Breast epithelium (tissue), 4 donors: Measurements from ENCODE around the gene KCNS3. TPM values are rescaled to one million over a fixed set of nuclear protein-coding genes. Genes with fewer than 3 reads are reported as not detected.

Source experiments
- DNase-seq, 2 donors: peaks; one replicate each; pipeline ENCODE4 v3.0.0-alpha.2; 2019; ENCODE audit warnings: low spot score in 2 of 2
- H3K27ac ChIP-seq, 2 donors: fragments of 200-600 bp; sonication (generic) in 1 of 2; one replicate each; pipeline ENCODE4 v1.5.1; 2016 to 2019; ENCODE audit warnings: mild to moderate bottlenecking in 1 of 2
- H3K27me3 ChIP-seq, 2 donors: fragments of 200-600 bp; sonication (generic) in 1 of 2; one replicate each; pipeline versions ENCODE4 v1.5.1 to v1.6.0; 2017 to 2019; ENCODE audit warnings: control low read depth in 1 of 2, mild to moderate bottlenecking in 1 of 2
- H3K36me3 ChIP-seq: fragments of 200-600 bp; one replicate; pipeline ENCODE4 v1.5.1; 2019
- H3K4me1 ChIP-seq, 2 donors: fragments of 200-600 bp; sonication (generic); one replicate each; pipeline ENCODE4 v1.5.1; 2016 to 2019; ENCODE audit warnings: control low read depth in 1 of 2
- H3K4me3 ChIP-seq, 3 donors: fragments of 200-600 bp; sonication (generic); 1 replicate in 2 of 3; 2 replicates in 1 of 3; pipeline ENCODE4 v1.5.1; 2016 to 2019; ENCODE audit warnings: mild to moderate bottlenecking in 3 of 3, moderate library complexity in 2 of 3
- H3K9me3 ChIP-seq, 2 donors: fragments of 200-600 bp; sonication (generic) in 1 of 2; one replicate each; pipeline ENCODE4 v1.5.1; 2016 to 2019; ENCODE audit warnings: control low read depth in 1 of 2
- POLR2A ChIP-seq: fragments of 450-650 bp; IDR thresholded peaks from one replicate; pipeline ENCODE4 v1.6.1; 2016; ENCODE audit warnings: antibody characterized with exemption, mild to moderate bottlenecking, moderate library complexity
- POLR2AphosphoS5 ChIP-seq, 3 donors: sonication (generic); formaldehyde crosslinking; IDR thresholded peaks; one replicate each; pipeline ENCODE4 v1.6.1; 2017; ENCODE audit warnings: antibody characterized with exemption in 3 of 3
- intact Hi-C: fragments of 100-400 bp; cut with DNase I; formaldehyde crosslinking; loops from one replicate; pipeline ENCODE4 v1.15.1; 2023; ENCODE audit warnings: low total_unique reads
- total RNA-seq, 3 donors: library from RNA; depleted of rRNA; stranded (reverse); fragments of >200 nt; gene quantifications; one replicate each; pipeline ENCODE4 v1.1.0, GENCODE V29; 2016
- TF ChIP-seq, protein P1 (sequence below), 3 donors: fragments of 450-650 bp; IDR thresholded peaks; one replicate each; pipeline ENCODE4 v1.5.1; 2016 to 2017; ENCODE audit warnings: antibody characterized with exemption in 3 of 3, mild to moderate bottlenecking in 3 of 3, moderate library complexity in 3 of 3

The KCNS3 gene
- total RNA-seq, 3 donors from 2014 or later: 16.0 to 76.4 (median 61.6) TPM

- intact Hi-C loops: no loop called here
- H3K27ac ChIP-seq: no peak overlapping the region
- no peak overlapping the region for H3K4me3 ChIP-seq
- H3K27me3 ChIP-seq: no peaks in the 10 kb centered on the region
- TF ChIP-seq POLR2A: no peak
- TF ChIP-seq POLR2AphosphoS5 (IDR thresholded peaks at IDR 0.05): no peak
- TF ChIP-seq, protein P1, sequence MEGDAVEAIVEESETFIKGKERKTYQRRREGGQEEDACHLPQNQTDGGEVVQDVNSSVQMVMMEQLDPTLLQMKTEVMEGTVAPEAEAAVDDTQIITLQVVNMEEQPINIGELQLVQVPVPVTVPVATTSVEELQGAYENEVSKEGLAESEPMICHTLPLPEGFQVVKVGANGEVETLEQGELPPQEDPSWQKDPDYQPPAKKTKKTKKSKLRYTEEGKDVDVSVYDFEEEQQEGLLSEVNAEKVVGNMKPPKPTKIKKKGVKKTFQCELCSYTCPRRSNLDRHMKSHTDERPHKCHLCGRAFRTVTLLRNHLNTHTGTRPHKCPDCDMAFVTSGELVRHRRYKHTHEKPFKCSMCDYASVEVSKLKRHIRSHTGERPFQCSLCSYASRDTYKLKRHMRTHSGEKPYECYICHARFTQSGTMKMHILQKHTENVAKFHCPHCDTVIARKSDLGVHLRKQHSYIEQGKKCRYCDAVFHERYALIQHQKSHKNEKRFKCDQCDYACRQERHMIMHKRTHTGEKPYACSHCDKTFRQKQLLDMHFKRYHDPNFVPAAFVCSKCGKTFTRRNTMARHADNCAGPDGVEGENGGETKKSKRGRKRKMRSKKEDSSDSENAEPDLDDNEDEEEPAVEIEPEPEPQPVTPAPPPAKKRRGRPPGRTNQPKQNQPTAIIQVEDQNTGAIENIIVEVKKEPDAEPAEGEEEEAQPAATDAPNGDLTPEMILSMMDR (IDR thresholded peaks at IDR 0.05): no peak
- no peaks in the 10 kb centered on the region for H3K36me3 ChIP-seq
- no peaks in the 10 kb centered on the region for H3K9me3 ChIP-seq
- no peaks in the 10 kb centered on the region for H3K4me1 ChIP-seq
- no peak for DNase-seq
These were observed 71.5 kb downstream of the KCNS3 start for GRCh38 chr2:17950006-17950405.

- H3K9me3 ChIP-seq: no peaks in the 10 kb centered on the region
- no peak for DNase-seq
- intact Hi-C loops: no loop called here
- H3K27me3 ChIP-seq: no peaks in the 10 kb centered on the region
- H3K4me3 ChIP-seq: no peak overlapping the region
- H3K27ac ChIP-seq: no peak overlapping the region
- TF ChIP-seq, protein P1 (IDR thresholded peaks at IDR 0.05): no peak
- TF ChIP-seq POLR2A: no peak
- no peak for TF ChIP-seq POLR2AphosphoS5 (IDR thresholded peaks at IDR 0.05)
- no peaks in the 10 kb centered on the region for H3K36me3 ChIP-seq
- no peaks in the 10 kb centered on the region for H3K4me1 ChIP-seq
These were observed 73.1 kb downstream of the KCNS3 start for GRCh38 chr2:17951563-17951962.

DNA sequence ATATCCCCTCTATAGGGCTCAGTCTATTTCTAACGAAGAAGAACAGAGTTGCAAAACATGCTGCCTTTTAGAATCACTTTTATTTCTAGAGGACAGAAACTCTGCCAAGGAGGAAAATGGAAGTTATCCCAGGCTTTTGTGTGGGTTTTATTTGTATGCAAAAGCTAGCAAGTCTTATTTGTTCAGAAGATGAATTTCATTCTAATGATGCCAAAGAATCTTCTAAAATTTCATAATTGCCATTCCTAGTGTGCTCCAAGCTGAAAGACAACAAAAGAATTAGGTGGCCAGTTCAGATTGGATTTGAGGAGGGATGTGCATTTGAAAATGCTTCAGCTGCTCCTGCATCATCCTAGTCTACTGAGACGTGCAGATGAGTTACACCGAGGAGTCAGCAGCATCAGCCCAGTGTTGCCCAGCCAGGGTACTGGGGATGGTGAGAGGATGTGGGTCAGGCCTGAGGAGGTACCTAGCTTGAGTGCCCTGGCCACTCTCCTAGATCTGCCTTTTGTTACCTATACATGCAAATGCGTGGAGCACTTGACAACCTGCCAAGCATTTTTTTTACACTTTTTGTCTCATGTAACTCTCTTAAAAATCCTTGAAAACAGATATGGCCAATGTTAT lies 80.1 kb downstream of the KCNS3 start:
- H3K27ac ChIP-seq: no peak overlapping the region
- DNase-seq: no peak
- H3K9me3 ChIP-seq: no peaks in the 10 kb centered on the region
- no peaks in the 10 kb centered on the region for H3K4me1 ChIP-seq
- no peaks in the 10 kb centered on the region for H3K36me3 ChIP-seq
- no peak for TF ChIP-seq POLR2A
- no peaks in the 10 kb centered on the region for H3K27me3 ChIP-seq
- H3K4me3 ChIP-seq: no peak overlapping the region
- intact Hi-C loops: no loop called here

GRCh38 chr2:17959356-17959755 lies 80.9 kb downstream of the KCNS3 start:
- DNase-seq: no peak
- intact Hi-C loops: no loop called here
- no peaks in the 10 kb centered on the region for H3K27me3 ChIP-seq
- no peaks in the 10 kb centered on the region for H3K36me3 ChIP-seq
- H3K4me3 ChIP-seq: no peak overlapping the region
- TF ChIP-seq, protein P1 (IDR thresholded peaks at IDR 0.05): no peak
- TF ChIP-seq POLR2A (no peak), POLR2AphosphoS5 (IDR thresholded peaks at IDR 0.05) (no peak)
- H3K27ac ChIP-seq: no peak overlapping the region
- no peaks in the 10 kb centered on the region for H3K4me1 ChIP-seq
- no peaks in the 10 kb centered on the region for H3K9me3 ChIP-seq

GRCh38 chr2:17959833-17960232 lies 81.4 kb downstream of the KCNS3 start:
- TF ChIP-seq POLR2A (no peak), POLR2AphosphoS5 (IDR thresholded peaks at IDR 0.05) (no peak)
- TF ChIP-seq, protein P1 (IDR thresholded peaks at IDR 0.05): no peak
- Histone ChIP-seq H3K4me1 (no peaks in the 10 kb centered on the region), H3K27me3 (no peaks in the 10 kb centered on the region), H3K4me3 (no peak overlapping the region), H3K36me3 (no peaks in the 10 kb centered on the region), H3K9me3 (no peaks in the 10 kb centered on the region), H3K27ac (no peak overlapping the region)
- no peak for DNase-seq
- intact Hi-C loops: no loop called here

- intact Hi-C loops: no loop called here
These were observed 82.5 kb downstream of the KCNS3 start for GRCh38 chr2:17960925-17961324.

More at GRCh38 chr2:17960925-17961324, 82.5 kb downstream of the KCNS3 start:
- no peaks in the 10 kb centered on the region for H3K9me3 ChIP-seq
- TF ChIP-seq, protein P1 (IDR thresholded peaks at IDR 0.05): no peak
- no peak for TF ChIP-seq POLR2A
- TF ChIP-seq POLR2AphosphoS5 (IDR thresholded peaks at IDR 0.05): no peak
- no peak overlapping the region for H3K4me3 ChIP-seq
- no peaks in the 10 kb centered on the region for H3K36me3 ChIP-seq
- no peaks in the 10 kb centered on the region for H3K27me3 ChIP-seq
- no peak overlapping the region for H3K27ac ChIP-seq
- no peak for DNase-seq
- H3K4me1 ChIP-seq: no peaks in the 10 kb centered on the region
